SU-DHL-6 (cell line): Measurements from ENCODE around the gene MPC1.

Experiments used
- H2AFZ ChIP-seq: fragments of 200-600 bp; sonication (generic); 2 replicates; pipeline ENCODE4 v1.6.1; 2014; ENCODE audit warnings: low read depth, mild to moderate bottlenecking, moderate library complexity, mixed read lengths, antibody characterized with exemption, low read length; ENCODE audit not compliant: severe bottlenecking
- H3F3A ChIP-seq: fragments of 200-600 bp; shearing (Covaris generic); 2 replicates; pipeline ENCODE4 v1.6.0; 2016; ENCODE audit warnings: antibody characterized with exemption, mild to moderate bottlenecking; ENCODE audit not compliant: insufficient read depth
- H3K27ac ChIP-seq: fragments of 200-600 bp; sonication (generic); 2 replicates; pipeline ENCODE4 v1.5.1; 2016; ENCODE audit warnings: low read depth, mild to moderate bottlenecking, low read length, moderate library complexity, mixed read lengths
- H3K27me3 ChIP-seq: fragments of 200-600 bp; sonication (generic), shearing (Covaris generic); 2 replicates; pipeline ENCODE4 v1.6.0; 2014; ENCODE audit warnings: mild to moderate bottlenecking, low read length
- H3K36me3 ChIP-seq: fragments of 200-600 bp; sonication (generic); 2 replicates; pipeline ENCODE4 v1.6.1; 2014; ENCODE audit warnings: mild to moderate bottlenecking, low read length, mixed read lengths
- H3K4me2 ChIP-seq: fragments of 300-600, 200-600 bp; shearing (Covaris generic), sonication (generic); 2 replicates; pipeline ENCODE4 v1.6.0; 2014; ENCODE audit warnings: low read length, low read depth, mild to moderate bottlenecking; ENCODE audit not compliant: poor library complexity, severe bottlenecking
- H3K4me3 ChIP-seq: fragments of 200-600 bp; sonication (generic); 2 replicates; pipeline ENCODE4 v1.5.1; 2014; ENCODE audit warnings: antibody characterized with exemption, low read length, mild to moderate bottlenecking, mixed read lengths; ENCODE audit not compliant: insufficient read depth, poor library complexity, severe bottlenecking
- H3K79me2 ChIP-seq: fragments of 200-600 bp; sonication (generic); 2 replicates; pipeline ENCODE4 v1.6.1; 2014; ENCODE audit warnings: mild to moderate bottlenecking, low read length, moderate library complexity; ENCODE audit not compliant: insufficient read depth
- H3K9ac ChIP-seq: fragments of 200-600 bp; sonication (generic); 2 replicates; pipeline ENCODE4 v1.7.0; 2014; ENCODE audit warnings: mild to moderate bottlenecking, low read length
- H3K9me2 ChIP-seq: fragments of 200-600 bp; sonication (generic); replicated peaks from 2 replicates; pipeline ENCODE4 v1.6.1; 2014; ENCODE audit warnings: low read length; ENCODE audit not compliant: insufficient read depth
- H3K9me3 ChIP-seq: fragments of 200-600 bp; sonication (generic); 2 replicates; pipeline ENCODE4 v1.6.1; 2014; ENCODE audit warnings: low read length, mixed read lengths; ENCODE audit not compliant: insufficient read depth
- H4K20me1 ChIP-seq: fragments of 200-600 bp; sonication (generic); 2 replicates; pipeline ENCODE4 v1.6.1; 2014; ENCODE audit warnings: low read depth, mild to moderate bottlenecking, antibody characterized with exemption, low read length, moderate library complexity, mixed read lengths
- CTCF ChIP-seq: fragments of 200-600 bp; sonication (generic); IDR thresholded peaks from one replicate; pipeline ENCODE4 v1.5.1; 2017; ENCODE audit warnings: antibody characterized with exemption, mild to moderate bottlenecking, low read length, moderate library complexity; ENCODE audit not compliant: insufficient read depth, poor library complexity, severe bottlenecking
- EZH2phosphoT487 ChIP-seq: fragments of 200-600 bp; sonication (generic), shearing (Covaris generic); conservative IDR thresholded peaks from 2 replicates; pipeline ENCODE4 v1.6.1; 2018; ENCODE audit warnings: mild to moderate bottlenecking, antibody characterized with exemption, low read length, moderate library complexity, mixed read lengths

Gene MPC1

GRCh38 chr6:166315436-166315835 lies 67.3 kb downstream of the MPC1 start:
- no peak overlapping the region for H3K4me3 ChIP-seq
- H3K79me2 ChIP-seq: no peaks in the 10 kb centered on the region
- peaks cover 6% of the 10 kb centered on the region; the same call in 1 of the 2 replicates for H3K36me3 ChIP-seq
- no peaks in the 10 kb centered on the region for H3K27me3 ChIP-seq
- H2AFZ ChIP-seq: no peak overlapping the region
- TF ChIP-seq EZH2phosphoT487 (no peak), CTCF (no peak)
- no peaks in the 10 kb centered on the region for H3K9me2 ChIP-seq
- H3K27ac ChIP-seq: no peak overlapping the region
- H4K20me1 ChIP-seq: peaks cover 4% of the 10 kb centered on the region; the same call in 1 of the 2 replicates
- H3K9me3 ChIP-seq: no peaks in the 10 kb centered on the region
- H3K9ac ChIP-seq: no peak overlapping the region
- H3F3A ChIP-seq: no peaks in the 10 kb centered on the region
- no peak overlapping the region for H3K4me2 ChIP-seq
